SK-N-SH treated with all-trans-retinoic acid at 6 μM for 48 hours (cell line): ENCODE measurements around the gene ZMIZ1.

Experiments
- RARB ChIP-seq: fragments of 250-450 bp; sonication (Bioruptor Pico); IDR thresholded peaks from 2 replicates; pipeline ENCODE4 v1.8.0; 2021; ENCODE audit warnings: mild to moderate bottlenecking, moderate library complexity
- TF ChIP-seq, protein P1 (sequence below): fragments of 250-450 bp; sonication (Bioruptor Pico); IDR thresholded peaks from 2 replicates; pipeline ENCODE4 v1.5.0; 2020; ENCODE audit warnings: mild to moderate bottlenecking, moderate library complexity
- TF ChIP-seq, protein P2 (sequence below): fragments of 250-450 bp; sonication (Bioruptor Pico); IDR thresholded peaks from 2 replicates; pipeline ENCODE4 v1.8.0; 2020; ENCODE audit warnings: mild to moderate bottlenecking, moderate library complexity, borderline replicate concordance

DNA sequence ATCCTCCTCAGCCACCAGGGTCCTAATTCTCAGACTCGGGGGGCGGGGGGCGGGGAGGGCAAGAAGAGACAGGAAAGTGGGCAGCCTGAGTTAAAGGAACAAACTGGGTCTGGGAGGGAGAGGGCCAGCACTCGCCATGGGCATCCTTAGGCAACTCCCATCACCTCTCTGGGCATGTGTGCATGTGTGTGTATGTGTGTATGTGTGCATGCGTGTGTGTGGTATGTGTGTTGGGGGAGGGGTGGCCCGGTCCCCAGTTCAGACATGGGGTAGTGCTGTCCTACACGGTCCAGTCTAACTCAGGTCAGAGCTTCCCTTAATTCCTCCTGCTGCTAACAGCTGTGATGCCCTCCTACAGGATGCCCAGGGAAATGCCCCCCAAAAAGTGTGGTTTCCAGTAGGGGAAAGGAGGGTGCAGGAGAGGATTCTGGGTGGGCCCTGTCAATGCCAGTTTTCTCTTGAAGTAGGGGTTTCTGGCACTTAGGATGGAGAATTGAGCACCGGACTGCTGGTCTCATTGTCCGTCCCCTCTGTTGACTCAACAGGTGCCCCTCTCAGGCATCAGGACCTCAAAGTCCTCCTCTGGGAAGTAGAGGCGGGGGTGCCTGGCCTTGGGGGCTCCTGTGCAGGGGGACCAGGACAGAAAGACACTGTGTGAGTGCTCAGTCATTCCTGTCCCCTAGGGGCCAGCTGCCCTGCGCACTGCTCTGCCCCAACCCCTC, 15.1 kb upstream of the ZMIZ1 start:
- no peak for TF ChIP-seq RARB (CRISPR knock-in tag)
- TF ChIP-seq, protein P1, sequence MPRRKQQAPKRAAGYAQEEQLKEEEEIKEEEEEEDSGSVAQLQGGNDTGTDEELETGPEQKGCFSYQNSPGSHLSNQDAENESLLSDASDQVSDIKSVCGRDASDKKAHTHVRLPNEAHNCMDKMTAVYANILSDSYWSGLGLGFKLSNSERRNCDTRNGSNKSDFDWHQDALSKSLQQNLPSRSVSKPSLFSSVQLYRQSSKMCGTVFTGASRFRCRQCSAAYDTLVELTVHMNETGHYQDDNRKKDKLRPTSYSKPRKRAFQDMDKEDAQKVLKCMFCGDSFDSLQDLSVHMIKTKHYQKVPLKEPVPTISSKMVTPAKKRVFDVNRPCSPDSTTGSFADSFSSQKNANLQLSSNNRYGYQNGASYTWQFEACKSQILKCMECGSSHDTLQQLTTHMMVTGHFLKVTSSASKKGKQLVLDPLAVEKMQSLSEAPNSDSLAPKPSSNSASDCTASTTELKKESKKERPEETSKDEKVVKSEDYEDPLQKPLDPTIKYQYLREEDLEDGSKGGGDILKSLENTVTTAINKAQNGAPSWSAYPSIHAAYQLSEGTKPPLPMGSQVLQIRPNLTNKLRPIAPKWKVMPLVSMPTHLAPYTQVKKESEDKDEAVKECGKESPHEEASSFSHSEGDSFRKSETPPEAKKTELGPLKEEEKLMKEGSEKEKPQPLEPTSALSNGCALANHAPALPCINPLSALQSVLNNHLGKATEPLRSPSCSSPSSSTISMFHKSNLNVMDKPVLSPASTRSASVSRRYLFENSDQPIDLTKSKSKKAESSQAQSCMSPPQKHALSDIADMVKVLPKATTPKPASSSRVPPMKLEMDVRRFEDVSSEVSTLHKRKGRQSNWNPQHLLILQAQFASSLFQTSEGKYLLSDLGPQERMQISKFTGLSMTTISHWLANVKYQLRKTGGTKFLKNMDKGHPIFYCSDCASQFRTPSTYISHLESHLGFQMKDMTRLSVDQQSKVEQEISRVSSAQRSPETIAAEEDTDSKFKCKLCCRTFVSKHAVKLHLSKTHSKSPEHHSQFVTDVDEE (CRISPR knock-in tag): no peak
- TF ChIP-seq, protein P2, sequence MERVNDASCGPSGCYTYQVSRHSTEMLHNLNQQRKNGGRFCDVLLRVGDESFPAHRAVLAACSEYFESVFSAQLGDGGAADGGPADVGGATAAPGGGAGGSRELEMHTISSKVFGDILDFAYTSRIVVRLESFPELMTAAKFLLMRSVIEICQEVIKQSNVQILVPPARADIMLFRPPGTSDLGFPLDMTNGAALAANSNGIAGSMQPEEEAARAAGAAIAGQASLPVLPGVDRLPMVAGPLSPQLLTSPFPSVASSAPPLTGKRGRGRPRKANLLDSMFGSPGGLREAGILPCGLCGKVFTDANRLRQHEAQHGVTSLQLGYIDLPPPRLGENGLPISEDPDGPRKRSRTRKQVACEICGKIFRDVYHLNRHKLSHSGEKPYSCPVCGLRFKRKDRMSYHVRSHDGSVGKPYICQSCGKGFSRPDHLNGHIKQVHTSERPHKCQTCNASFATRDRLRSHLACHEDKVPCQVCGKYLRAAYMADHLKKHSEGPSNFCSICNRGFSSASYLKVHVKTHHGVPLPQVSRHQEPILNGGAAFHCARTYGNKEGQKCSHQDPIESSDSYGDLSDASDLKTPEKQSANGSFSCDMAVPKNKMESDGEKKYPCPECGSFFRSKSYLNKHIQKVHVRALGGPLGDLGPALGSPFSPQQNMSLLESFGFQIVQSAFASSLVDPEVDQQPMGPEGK (CRISPR knock-in tag): no peak
